GM12891 (cell line): ENCODE results near the gene TDRD1.

Experiments used
- POLR2A ChIP-seq: IDR thresholded peaks from 2 replicates; pipeline ENCODE4 v1.6.1; 2011; ENCODE audit warnings: low read depth, low read length, control low read depth
- POLR2AphosphoS5 ChIP-seq: IDR thresholded peaks from 2 replicates; pipeline ENCODE4 v1.6.1; 2011; ENCODE audit warnings: low read depth, low read length, control low read depth
- SPI1 ChIP-seq: IDR thresholded peaks from 2 replicates; pipeline ENCODE4 v1.6.1; 2011; ENCODE audit warnings: low read depth, low read length, control low read depth
- TAF1 ChIP-seq: IDR thresholded peaks from 2 replicates; pipeline ENCODE4 v1.6.1; 2011; ENCODE audit warnings: low read depth, low read length, control low read depth

DNA sequence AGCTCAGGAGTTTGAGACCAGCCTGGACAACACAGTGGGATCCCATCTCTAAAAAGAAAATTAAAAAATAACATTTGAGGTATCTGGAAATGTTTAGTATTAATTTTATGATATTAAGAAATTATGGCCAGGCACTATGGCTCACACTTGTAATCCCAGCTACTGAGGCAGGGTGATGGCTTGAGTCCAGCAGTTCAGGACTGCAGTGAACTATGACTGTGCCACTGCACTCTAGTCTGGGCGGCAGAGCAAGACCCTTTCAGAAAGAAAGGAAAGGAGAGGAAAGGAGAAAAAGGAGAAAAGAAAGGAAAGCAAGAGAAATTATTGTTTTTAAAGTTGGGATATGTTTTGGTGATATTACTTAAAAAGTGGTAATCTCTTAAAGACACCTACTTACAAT, 2.6 kb upstream of the TDRD1 start:
- TF ChIP-seq POLR2A = no peak
- TF ChIP-seq POLR2AphosphoS5 = no peak
- TF ChIP-seq TAF1 = no peak
- no peak for TF ChIP-seq SPI1
